Fibroblast of skin of left quadriceps (primary cell): Measurements from ENCODE around the gene RAB34.
A peak's percentile ranks its signal among the peaks of the same experiment; 100 is the strongest.

Source experiments
- DNase-seq, 2 experiments: peaks; one replicate each; pipeline ENCODE4 v3.0.0-alpha.2; 2013; ENCODE audit warnings: low read depth in 2 of 2

RAB34 gene, protein sequence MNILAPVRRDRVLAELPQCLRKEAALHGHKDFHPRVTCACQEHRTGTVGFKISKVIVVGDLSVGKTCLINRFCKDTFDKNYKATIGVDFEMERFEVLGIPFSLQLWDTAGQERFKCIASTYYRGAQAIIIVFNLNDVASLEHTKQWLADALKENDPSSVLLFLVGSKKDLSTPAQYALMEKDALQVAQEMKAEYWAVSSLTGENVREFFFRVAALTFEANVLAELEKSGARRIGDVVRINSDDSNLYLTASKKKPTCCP

GRCh38 chr17:28717578-28718332, at the start of gene RAB34:
TSS of gene RAB34 (minus strand) at chr17:28717868. CDS start at chr17:28717266, 602 bp downstream.
- DNase-seq = peak; percentile 80 to 83

GRCh38 chr17:28765038-28765437, 47.4 kb upstream of the RAB34 start:
- DNase-seq = no peak

- DNase-seq = peak; percentile 53 to 57
These were observed 46.2 kb upstream of the RAB34 start for GRCh38 chr17:28763804-28764266.

DNA sequence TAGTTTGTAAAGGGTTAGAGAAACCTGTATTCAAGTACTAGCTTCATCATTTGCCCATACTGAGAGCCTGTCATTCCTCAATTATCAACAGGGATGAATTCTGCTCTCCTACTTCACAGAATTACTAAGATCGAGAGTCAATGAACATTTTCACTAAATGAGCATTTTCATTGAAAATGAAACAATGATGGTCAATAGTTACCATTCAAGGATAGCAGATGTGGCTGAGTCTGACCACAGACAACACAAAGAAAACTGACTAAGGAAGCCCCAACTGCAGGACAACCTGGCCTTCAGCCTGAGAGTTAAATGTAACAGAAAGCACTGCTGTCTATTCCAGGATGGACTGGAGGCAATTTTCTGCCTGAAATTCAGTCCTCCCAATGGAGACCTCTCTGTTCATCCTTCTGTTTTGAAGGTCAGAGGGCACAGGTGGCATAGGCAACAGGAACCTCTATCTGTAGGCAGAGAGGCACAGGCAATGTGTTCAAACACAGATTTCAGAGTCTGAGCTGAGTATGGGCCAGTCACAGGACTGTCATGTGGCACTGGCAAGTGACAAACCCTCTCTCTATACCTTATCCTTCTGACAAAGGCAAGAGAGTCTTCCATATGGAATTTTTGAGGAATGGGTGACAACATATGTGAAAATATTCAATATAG, 45.6 kb upstream of the RAB34 start:
- no peak for DNase-seq

- DNase-seq = no peak
These were observed 43.2 kb upstream of the RAB34 start for GRCh38 chr17:28760601-28761562.

DNA sequence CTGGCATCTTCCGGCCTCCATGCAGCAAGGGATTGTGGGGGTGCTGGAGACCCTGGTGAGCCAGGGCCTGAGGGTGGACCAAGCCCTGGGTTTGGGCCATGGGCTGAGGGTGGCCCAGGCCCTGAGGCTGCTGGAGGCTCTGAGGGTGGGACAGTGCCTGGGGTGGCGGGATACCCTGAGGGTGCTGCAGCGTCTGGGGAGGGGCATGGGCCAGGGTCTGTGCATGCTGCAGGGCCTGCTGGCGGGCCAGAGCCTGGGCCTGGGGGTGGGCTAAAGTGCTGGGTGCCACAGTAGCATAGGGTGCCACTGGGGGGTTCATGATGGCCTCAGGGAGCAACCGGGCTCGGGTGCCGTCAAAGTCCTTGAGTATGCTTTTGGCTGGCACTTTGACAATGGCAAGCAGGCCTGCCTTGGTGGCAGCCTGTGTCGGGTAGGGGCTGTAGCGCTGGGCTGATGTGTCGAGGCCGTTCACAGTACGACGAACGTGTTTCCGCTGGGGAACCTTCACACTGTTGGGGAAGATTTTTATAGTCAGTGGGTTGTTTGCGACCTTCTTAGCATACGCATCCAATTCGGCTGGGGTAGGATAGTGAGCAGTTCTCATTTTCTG, 41.7 kb upstream of the RAB34 start:
- DNase-seq = no peak

DNA sequence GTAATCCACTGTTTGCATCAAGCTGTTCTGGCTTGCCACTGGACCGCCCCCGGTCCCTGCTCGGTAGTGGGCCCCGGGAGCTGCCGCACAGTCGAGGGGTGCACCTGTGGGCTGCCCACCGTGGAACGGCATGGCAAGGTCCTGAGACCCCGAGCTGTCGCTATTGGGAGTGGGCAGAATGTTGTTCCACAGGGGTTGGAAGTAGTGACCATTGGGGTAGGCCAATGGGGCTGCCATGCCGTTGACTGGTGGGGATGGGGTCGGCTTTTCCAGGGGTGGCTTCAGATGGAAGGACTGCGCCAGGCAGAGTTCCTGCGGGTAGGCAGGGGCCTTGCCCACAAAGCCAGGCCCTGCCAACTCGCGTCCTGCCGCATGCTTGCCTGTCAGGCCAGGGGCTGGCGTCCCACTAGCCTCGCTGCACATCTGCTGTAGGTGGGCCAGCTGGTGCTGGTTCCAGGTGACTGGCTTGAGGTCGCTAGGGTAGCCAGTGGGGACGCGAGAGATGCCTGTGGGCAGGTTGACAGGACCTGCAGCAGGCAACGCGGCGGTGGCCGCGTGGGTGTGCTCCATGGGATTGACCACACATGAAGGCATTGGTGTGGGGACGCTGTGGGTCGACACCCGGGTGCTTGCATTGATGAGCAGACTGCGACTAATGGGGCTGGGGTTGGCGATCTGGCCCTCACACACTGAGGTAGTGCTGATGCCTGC, 40.9 kb upstream of the RAB34 start:
- DNase-seq = no peak

GRCh38 chr17:28756049-28756804, 38.6 kb upstream of the RAB34 start:
- no peak for DNase-seq

DNA sequence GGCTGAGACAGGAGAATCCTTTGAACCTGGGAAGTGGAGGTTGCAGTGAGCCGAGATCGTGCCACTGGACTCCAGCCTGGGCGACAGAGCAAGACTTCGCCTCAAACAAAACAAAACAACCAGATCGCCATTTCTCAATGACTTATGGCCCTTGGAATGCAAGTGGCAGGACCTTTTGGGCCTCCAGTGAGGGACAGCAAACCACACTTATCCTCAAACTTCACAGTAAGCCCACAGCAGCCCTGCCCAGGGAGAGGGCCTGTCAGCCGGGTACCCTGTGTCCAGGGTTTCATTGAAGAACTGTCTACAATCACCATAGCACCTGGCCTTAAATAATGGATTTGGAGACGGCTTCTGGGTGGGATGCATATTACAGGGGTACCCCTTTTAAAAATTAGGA, 37.8 kb upstream of the RAB34 start:
- DNase-seq = no peak

- DNase-seq = no peak
These were observed 34.1 kb upstream of the RAB34 start for GRCh38 chr17:28751600-28752366.

DNA sequence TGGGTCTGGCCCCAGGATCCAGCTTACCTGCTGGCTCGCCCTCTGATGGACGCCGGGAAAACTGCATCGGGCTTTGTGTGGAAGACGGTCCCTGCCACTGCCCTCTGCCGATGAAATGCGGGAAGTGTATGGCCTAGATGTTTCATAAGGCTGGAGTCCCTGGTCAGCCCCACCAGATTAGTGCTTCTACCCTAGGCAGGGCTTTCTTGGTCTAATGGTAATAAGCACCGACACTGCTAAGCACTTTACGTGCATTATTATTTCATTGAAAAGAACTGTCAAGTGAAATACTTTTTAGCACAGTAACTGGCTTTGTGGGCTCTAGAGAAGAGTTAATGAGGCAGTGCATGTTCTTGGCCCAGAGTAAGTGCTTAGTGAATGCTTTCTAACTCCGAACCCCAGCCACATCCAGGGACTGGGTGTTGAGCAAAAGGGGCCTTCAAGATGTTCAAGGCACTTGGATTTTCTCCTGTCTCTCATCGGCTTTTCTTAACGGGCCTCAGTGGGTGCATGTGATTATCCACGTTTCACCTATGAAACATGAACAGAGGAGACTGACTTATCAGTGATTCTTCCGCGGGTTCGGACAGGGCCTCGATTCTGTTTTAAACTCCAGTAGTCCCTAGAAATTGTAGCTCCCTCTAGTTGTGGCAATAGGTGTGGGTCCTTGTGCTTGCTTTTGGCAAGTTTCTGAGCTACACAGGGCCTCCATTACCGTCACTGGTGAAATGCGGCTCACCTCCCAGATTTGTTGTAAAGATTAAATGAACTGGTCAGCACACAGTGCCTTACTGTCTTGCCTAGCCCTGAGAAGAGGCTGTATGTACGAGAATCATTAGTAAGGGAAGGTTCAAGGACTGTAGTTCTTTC, 32.7 kb upstream of the RAB34 start:
- DNase-seq = peak; percentile 79 to 80

GRCh38 chr17:28749516-28750177, 32.0 kb upstream of the RAB34 start:
- no peak for DNase-seq

DNA sequence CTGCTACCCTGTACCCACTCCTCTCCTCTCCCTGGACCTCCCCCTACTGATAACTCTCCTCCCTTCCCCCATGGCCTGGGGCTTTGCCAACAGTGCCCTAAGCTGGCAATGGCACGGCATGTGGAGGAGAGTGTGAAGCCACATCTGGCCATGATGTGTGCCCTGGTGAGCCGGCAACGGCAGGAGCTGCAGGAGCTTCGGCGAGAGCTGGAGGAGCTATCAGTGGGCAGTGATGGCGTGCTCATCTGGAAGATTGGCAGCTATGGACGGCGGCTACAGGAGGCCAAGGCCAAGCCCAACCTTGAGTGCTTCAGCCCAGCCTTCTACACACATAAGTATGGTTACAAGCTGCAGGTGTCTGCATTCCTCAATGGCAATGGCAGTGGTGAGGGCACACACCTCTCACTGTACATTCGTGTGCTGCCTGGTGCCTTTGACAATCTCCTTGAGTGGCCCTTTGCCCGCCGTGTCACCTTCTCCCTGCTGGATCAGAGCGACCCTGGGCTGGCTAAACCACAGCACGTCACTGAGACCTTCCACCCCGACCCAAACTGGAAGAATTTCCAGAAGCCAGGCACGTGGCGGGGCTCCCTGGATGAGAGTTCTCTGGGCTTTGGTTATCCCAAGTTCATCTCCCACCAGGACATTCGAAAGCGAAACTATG, 31.3 kb upstream of the RAB34 start:
- DNase-seq = no peak

GRCh38 chr17:28747801-28748750, 30.4 kb upstream of the RAB34 start:
- DNase-seq = no peak

DNA sequence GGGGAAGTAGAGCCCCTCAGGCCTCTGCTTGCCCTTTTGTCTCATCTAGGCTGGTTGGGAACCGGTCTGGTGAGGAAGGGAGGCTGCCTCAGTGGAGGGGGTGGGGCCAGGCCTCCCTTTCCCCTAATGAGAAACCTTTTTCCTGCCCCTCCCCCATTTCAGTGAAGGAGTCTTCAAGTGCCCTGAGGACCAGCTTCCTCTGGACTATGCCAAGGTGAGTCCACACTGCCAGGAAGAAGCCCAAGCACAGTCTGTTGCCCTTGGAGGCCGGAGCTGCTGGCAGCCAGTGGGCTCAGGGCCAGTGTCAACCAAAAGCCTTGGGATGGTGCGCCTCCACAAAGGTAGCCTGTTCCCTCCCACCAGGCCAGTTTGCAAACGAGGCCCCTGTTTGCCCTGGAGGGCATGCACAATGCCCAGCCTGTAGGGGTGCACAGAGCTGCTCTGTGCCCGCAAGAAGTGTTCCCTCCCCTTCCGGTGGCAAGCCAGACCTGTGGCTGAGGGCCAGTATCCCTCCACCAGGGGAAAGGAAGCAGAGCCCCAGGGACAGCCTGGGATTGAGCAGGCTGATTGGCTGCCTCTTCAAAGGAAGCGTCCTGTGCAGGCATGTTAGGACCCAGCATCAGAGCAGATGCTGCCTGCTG, 29.5 kb upstream of the RAB34 start:
- no peak for DNase-seq
